GM12892 (cell line): ENCODE results near the gene NR1H4.

ENCODE experiments used
- POLR2A ChIP-seq: IDR thresholded peaks from 2 replicates; pipeline ENCODE4 v1.6.1; 2011; ENCODE audit warnings: low read depth, low read length, control low read depth
- TAF1 ChIP-seq: IDR thresholded peaks from 2 replicates; pipeline ENCODE4 v1.6.1; 2011; ENCODE audit warnings: low read depth, mild to moderate bottlenecking, control low read depth, low read length, borderline replicate concordance

DNA sequence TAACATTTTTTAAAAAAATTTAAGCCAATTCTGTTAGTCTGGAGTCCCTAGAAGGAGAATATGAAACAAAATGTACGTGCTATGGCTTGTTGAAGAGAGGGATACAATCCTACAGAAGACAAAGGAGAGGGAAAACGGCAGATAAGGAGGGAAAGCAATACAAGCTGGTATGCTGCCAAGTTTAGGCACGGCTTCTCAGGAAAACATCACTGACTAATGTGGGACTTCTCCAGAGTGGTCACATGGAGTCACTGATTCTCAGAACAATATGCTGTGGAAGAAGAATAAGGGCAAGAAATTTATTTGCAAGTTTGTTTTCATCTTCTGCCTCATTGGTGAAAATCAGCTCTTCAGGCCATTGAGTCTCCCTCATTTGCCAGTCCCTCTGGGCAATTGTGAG lies 22.9 kb upstream of the NR1H4 start:
- TF ChIP-seq TAF1 (no peak), POLR2A (no peak)
